ENCODE results near the gene GLDN.

Gene GLDN

DNA sequence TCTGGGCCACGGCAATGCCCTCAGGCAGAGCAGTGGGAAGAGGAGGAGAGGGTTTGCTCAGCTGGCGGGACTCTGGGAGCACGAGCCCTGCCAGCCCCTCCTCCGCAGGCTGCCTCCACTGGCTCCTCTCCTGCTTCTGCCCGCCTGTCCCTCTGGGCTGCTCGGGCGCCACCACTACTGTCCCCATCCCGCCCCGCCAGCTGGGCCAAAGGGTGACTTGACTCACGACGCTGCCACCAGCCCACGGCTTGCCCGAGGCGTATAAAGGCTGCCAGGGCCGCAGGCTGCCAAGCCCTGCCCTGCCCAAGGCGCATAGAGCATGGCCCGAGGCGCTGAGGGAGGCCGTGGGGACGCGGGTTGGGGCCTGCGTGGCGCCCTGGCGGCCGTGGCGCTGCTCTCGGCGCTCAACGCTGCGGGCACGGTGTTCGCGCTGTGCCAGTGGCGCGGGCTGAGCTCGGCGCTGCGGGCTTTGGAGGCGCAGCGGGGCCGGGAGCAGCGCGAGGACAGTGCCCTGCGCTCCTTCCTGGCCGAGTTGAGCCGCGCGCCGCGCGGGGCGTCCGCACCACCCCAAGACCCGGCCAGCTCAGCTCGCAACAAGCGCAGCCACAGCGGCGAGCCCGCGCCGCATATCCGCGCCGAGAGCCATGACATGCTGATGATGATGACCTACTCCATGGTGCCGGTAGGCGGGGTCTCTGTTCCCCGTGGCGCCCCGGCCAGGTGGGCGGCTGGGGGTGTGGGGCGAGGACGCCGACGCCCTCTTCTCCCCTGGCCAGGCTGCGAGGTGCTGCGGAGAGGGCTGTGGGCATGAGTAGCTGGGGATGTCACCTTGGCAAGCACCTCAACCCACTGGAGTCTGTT is at the start of gene GLDN:
TSS of gene GLDN (plus strand) at position 290 of the 861 bp plus-strand sequence. CDS start at position 320, 30 bp downstream.
- no peak for FAIRE-seq

DNA sequence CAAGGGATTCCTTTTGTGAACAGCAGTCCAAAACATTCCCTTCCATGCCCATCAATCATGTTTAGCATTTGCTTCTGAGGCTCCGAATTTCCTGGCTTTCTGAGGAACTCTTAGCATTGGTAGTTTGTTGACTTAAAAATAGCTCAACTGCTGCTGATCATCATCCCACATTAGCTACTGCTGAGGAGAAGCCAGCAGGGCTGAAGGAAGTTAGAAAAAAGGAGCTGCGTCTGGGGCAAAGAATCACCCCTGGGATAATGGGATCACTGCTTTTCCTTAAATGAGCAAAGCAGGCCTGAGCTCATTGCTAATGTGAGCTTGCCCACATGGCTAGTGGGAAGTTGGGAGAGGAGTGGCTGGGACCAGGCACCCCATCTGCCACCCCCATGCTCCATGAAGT is 42.8 kb upstream of the GLDN start:
- no peak for FAIRE-seq

DNA sequence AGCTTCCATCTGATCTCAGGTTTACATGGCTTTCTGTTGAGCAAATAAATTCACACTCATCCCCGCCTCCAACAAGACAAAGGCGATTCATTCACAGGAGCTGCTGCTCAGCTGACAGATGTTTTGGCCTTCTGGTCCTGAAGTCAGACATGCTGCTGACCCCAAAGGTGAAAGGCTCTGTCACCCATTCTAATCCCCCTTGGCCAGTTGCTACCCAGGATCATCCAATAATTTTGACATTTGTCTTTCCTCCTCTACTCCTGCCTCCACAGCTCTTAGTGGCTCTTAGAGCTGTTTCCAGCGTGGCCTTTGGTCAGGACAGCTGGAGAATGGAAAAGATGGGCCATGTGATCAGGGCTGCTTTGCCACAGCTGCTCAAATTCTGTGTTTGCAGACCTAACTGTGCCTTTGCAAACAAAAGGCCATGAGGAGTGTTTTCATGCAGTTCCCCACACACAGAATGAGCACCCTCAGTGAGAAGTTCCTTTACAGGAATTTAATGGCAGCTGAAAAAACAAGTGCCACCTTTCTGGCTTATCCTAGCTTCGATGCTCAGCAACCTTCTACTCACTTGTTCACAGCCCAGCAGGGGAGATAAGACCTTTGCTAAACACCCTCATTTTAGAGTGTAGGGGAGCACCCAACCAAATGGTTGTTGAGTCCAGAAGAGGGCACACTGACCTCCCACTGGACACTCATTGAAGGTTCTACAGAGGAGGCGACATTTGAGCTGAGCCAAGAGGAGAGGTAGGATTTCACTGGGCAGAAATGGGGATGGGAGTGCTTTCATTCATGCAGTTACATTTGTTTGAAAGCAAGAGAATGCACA is 42.1 kb upstream of the GLDN start:
- FAIRE-seq: no peak

DNA sequence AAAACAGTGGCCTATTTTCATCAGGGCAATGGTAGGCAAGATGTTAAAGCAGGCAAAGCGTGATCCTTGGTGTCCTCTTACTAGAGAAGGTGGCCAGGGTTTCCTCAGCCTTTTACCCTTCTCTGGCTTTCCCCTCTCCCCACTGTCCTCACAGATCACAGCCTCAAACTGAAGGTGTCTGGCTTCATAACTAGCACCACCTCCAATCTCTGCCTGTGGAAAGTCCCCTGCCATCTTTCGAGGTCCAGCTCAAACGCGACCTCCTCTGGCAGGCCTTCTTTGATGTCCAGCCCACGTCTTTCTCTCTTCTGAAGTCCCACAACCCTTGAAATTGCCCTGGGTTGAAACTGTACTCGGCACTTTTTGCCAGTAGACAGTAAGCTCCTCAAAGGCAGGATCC is 39.0 kb upstream of the GLDN start:
- no peak for FAIRE-seq

DNA sequence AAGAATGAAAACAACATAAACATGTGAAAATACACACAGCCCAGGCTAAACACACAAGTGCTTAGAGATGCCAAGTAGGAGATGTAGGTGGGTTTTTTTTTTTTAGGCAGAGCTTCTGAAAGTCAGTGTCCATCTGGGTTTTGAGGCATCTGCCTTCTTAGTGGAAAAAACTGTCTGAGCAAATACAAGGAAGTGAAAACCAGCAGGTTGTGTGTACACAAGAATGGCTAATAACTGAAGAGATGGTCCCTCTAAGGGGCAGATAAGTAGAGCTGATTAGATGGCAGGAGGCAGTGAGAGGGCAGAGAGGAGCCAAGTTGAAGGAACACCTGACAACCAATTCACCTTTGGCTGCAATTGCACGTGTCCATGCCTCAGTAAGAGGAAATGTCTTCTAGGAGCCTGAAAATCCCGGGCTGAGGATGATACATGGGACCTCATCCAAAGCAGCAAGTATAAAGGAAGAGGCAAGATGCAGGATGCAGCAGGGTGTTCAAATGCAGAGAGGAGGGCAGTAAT is 37.9 kb upstream of the GLDN start:
- no peak for FAIRE-seq

DNA sequence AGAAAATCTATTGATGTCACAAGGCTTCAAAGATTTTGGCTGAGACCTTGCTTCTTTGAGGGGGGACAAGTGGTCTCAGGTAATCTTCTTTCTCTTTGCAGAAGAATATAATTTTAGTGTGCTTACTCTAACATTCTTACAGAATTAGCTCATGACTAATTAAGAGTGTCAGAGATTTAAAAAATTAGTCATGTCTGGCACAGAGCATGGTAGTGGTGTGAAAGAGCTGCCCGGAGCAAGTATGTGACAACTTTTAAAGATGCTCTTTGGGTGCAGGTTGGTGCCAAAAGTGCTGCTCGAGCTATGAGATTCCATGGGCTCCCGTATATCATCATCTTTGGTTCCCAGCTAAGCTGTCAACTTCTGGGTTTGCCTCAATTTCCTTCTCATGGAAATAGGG is 34.1 kb upstream of the GLDN start:
- no peak for FAIRE-seq

DNA sequence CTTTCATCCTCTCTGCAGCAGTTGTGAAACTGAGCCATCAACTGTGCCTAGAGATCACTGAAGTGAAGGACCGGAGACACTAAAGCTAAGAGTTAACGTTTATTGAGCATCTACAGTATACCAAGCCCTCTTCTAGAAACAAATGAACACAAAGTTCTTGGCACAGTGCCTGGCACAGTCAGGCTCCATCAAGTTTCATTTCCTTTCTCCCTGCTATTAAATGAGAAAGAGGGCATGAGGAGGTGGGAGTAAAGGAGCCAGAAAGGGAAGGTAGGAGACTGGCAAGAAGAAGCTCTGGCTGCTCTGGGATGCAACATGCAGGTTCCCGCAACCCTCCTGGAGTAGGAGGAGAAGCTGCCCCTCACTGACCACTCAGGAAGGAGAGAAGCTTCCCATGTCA is 33.6 kb upstream of the GLDN start:
- FAIRE-seq: no peak

DNA sequence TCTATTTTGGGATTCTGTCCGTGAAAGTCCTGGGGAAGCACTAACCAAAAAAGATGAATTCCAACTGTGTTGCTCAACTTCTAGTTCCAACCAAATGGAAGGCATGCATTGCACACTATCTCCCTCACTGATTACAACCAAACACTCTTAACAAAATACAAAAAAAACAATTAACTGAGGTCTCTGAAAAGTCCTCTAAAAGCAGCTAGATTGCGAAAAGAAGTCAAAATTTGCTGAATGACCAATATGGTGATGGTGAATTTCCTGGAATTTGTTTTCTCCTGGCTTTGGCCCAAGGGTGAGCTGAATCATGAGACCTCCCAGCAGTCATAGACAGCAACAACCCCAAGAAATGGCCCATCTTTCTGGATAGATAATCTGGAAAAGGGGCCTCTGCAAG is 31.4 kb upstream of the GLDN start:
- no peak for FAIRE-seq

DNA sequence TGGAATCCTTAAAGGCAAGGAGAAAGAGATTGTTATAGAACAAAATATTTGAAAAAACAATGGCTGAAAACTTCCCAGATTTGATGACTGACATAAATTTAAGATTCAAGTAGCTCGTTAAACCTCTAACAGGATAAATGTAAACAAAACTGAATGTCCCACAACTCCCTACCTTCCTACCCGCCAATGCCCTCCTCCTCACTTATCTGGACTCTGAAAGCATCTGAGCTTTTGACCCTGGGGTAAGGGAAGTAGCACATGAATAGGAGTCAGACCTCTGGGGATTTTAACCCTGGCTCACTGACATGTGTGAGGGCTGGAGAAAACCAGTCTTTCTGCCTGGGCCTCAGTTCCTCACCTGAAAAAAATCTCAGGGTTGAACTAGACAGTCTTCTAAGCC is 29.9 kb upstream of the GLDN start:
- no peak for FAIRE-seq

DNA sequence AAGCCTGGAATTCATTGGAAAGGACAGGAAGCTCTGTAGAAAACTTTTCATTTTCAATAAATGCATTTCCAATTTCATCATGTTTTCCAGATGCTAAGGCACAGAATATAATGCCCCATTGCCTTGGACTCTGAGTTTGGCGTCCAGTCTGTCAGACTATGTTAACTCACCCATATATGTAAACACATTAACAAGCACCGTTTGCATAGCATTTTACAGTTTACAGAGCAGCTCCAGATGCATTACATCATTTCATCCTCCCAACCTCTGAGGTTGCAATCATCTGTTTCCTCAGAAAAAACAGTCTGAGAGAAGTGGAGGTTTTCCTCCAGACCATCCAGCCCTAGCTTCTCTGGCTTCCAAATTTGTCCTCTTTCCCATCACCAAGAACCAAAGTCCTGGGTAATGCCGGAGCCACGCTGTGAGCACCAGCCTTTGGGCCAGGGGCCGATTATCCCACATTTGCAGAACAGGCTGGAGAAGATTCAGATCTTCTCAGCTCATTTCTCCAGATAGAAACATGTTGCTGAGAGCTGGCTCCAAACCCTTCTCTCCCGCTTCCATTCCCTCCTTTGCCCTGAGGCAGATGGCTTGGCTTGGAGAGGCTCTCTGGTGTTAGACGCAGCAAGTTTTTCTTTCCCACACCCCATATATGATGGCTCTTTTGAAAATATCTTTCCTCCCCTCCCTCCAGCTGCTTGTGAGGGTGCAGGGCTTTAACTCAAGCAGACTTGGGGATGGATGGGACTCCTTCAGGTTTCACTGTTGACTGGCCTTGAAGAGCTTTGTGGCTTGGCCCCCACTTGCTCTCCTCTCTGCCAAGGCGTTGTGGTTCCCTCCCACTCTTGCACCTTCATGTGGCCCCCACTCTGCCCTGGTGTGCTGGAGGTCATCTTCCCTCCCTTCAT is 29.0 kb upstream of the GLDN start:
- peak; percentile 75 for FAIRE-seq

DNA sequence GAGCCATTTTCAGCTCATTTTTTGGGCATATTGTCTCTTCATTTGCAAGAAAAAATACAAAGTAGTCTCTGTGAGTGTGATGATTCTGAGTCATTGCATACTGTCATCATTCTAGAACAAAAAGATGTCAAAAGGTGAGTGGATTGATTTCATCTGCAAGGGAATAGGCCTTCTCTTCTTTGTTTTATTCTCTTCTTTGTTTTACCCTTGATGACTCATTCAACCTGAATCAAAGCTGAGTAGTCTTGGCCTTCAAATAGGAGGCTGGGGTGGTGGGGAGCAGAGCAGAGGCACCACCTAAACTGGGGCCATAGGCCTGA is 28.4 kb upstream of the GLDN start:
- FAIRE-seq: no peak

DNA sequence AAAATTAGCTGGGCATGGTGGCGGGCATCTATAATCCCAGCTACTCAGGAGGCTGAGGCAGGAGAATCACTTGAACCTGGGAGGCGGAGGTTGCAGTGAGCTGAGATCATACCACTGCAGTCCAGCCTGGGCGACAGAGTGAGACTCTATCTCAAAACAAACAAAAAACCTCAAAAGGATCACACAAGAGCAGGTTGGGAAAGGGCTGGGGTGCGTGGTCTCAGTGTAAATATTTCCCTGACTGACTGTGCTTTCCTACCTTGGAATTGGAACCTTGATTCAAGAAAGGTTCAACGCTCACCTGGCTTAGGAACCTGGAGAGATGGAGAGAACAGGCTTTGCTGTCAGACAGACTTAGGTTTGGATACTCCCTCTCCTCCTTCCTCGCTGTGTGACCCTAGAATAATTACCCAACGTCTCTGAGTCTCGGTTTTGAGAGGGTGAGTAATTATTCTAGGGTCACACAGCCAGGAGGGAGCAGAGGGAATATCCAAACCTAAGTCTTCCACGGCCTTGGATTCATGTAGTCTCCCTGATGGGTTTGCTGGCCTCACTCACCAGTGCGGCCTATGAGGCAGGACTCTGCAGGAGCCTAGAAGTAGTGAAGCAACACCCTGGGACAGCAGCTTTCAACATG is 27.7 kb upstream of the GLDN start:
- FAIRE-seq: no peak

DNA sequence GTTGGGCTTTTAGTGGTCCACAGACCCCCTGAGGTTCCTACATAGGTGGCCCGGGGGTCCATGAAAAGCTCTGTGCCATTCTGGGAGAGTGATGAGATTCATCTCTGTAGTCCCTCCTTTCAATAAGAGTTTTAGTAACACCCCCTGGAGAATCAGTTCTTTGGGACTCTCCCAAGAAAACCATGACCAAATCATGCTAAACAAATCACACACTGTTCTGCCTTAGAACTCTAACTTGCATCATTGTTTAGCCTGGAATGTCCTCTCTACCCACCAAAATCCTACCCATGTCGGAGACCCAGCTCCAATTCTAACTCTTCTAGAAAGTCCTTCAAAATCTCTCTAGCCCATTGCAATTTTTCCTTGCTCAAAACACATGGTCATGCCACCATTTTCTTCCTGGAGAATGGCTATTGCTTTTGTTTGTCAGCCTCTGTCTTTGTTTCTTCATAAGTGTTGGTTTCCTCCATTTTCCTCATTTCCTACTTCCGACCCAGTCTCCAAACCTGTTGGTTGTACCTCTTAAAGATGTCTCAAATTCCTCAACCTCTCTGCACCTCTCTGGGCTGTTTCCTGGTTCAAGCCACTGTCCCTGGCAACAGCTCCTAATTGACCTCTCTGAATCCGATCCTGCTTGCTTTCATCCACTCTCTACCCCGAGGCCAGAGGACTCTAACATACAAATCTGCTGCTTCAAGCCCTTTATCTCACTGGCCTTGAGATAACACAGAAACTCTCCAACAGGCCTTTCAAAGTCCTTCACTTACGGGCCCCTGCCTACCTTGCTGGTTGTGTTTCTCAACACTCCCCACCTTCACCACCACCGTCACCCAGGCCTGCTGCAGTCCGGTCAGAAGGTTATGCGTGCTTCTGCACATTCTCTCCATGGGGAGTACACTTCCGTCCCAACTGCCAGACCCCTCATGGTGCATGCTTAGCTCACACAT is 26.8 kb upstream of the GLDN start:
- no peak for FAIRE-seq

DNA sequence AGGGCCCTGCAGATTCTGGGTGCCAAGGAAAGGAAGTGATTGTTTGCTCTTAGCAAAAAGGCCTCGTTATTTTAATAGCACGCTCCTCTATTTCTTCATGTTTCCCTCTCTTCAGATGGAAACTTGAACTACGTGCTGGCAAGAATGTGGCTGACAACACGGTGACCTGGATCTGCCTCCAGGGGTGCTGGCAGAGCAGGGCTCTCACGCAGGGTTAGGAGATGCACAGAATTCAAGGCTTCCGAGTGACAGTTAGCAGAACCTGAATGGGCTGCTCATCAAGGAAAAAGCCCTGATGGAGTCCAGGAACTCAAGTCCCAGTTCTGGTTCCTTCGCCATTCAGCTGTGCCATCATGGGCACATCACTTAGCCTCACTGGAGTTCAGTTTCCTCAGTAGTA is 25.7 kb upstream of the GLDN start:
- FAIRE-seq: no peak

DNA sequence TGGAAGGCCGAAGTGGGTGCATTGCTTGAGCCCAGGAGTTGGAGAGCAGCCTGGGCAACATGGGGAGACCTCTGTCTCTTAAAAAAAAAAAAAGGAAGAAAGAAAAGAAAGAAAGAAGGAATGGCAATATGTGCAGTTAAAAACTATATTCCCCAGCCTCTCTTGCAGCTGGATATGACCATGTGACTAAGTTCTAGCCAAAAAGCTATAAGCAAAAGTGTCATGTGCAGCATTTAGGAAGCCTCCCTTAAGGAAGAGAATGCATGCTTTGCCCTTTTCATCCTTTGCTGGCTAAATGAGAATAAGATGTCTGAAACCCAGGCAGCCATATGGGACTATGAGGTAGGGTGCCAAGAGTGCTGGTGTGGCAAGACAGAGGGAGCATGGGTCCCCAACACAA is 24.8 kb upstream of the GLDN start:
- FAIRE-seq: no peak

DNA sequence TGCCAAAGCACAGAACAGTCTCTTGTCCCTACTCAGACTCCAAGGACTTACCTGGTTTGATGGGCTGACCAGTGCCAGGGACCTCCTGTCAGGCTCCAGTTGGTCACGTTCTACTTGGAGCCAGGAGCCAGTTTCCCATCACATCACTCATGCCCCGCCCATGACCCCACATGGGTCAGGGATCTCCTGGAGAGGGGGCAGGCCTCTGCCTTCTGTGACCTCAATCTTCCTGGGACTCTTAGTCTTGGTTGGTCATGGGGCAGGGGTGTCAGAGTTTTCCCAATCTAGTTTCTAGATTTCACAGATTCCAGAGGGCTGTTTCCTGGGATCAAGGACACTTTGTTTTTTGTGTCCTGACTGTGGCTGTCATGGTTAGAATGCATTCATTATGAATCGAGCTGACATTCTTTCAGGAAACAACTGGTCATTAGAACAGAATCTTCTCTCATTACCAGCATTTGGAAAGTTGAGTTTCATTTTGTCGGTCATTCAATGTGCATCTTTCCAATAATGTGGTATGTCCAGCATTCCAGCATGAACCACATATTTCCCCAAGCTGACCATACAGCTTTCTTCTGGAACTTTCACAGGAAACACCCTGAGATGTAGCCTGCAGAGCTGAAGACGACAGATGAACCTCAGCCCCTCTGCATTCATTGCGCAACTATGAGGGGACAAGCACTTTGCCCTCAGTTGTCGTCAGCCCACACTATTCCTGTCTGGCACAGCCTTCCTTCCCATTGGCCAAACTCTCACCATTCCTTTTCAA is 22.9 kb upstream of the GLDN start:
- no peak for FAIRE-seq

DNA sequence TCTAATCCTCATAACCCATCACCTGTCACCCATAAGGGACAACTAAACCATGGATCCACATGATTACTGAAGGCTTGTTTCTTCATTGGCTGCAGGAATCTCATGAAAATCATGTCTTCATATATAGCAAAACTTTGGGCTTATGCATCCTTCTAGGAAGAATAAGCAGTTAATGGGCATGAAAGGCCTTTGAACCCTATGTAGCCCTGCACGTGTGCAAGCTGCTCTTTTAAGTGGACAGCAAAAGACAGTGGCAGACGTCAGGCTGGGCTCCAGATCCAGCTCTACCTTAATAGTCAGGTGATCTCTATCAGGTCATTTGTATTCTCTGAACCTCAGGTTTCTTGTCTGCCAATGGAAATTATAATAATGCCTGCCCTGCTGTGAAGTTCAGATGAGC is 21.9 kb upstream of the GLDN start:
- no peak for FAIRE-seq

DNA sequence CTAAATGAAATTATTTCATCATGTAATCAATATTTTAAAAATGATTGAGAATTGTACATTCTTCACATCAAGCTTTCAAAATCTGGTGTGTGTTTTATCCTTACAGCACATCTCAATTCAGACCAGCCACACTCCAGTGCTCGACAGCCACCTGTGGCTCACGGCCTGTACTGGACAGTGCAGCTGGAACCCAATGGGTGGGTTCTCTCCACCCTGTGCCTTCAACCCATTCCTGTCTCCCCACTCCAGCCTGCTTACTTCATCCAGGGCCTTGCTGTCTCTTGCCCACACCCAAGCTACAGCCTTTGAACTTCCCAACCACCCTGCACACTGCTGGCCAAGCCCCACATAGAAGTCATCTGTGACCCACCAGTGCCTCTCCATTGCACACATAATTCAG is 20.6 kb upstream of the GLDN start:
- no peak for FAIRE-seq

DNA sequence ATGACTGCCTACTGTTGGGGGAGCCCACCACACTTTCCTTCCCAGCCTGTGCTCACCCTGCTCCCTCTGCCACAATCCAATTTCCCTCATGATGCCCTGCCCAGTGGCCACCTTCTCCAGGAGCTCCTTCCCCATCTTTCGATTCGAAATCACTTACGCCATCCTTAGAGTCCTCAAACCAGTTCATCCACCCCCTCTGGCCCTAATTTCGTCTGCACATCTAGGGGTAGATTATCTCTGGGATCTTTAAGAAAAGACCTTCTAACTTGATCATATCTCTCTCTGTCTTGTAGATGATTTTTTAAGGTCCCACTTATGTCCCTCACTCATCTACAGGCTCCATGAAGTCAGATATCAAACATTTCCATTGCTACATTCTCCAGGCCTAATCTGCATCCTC is 20.1 kb upstream of the GLDN start:
- FAIRE-seq: no peak

DNA sequence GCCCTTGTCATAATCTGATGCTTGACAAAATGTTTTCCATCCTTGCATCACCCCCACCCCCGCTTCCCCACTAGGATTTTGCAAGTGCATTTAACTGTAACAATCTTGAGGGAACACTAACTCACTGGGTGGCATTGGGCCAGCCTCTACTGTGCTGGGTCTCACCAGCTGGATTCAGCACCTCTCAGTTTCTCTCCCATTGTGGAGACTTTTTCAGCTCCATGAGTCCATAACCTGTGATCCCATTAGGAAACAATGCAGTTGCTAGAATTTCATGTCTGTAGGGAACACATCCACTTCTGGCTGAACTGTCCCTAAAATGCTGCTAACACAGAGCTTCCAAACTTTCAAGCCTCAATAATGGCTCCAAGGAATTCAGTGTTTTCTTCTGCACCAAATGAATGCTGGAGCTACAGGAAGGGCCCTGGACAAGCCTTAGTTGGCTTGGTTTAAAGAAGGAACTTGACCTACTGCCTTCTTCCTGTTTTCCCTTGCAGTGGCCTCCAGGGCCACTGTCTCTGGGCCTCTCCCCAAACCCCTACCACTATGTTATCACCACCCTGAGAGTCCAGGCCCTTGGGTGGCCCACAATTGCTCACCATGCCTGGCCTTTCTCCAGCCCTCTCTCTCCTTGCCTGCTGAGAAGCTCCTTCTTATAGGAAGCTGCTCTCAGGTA is 18.7 kb upstream of the GLDN start:
- no peak for FAIRE-seq
